Measurements from ENCODE around the gene ABCE1.

ABCE1 gene

DNA sequence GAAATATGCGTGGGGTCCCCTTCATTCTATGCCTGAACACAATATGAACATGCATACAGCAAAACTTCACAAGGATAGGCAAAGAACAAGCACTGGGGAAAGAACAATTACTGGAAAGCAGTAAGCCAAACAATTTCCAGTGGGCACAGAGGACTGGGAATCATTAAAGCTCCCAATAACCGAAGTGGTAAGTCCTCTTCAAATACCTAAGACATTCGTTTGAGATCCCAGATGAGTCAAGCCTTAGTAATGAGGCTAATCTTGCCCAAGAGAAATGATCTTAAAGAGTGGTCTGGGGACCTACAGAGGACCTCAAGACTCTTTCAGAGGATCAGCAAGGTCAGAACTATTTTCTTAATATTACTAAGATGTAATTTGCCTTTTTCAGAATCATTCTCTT is 28.8 kb upstream of the ABCE1 start:
- FAIRE-seq, result no peak
- TF ChIP-seq TAF1 (IDR thresholded peaks at IDR 0.05; ENCODE audit: low read depth, low read length) (no peak), POU2F2 (IDR thresholded peaks at IDR 0.05; ENCODE audit: low read depth, low read length) (no peak), POLR2A (IDR thresholded peaks at IDR 0.05; ENCODE audit: low read depth, low read length) (no peak), PAX5 (IDR thresholded peaks at IDR 0.05; ENCODE audit: insufficient read depth, low read length, severe bottlenecking) (no peak), SPI1 (IDR thresholded peaks at IDR 0.05; ENCODE audit: low read depth, low read length) (no peak), POLR2AphosphoS5 (IDR thresholded peaks at IDR 0.05; ENCODE audit: low read depth, low read length) (no peak)
- DNase-seq (ENCODE audit: insufficient read length, low spot score), result no peak

DNA sequence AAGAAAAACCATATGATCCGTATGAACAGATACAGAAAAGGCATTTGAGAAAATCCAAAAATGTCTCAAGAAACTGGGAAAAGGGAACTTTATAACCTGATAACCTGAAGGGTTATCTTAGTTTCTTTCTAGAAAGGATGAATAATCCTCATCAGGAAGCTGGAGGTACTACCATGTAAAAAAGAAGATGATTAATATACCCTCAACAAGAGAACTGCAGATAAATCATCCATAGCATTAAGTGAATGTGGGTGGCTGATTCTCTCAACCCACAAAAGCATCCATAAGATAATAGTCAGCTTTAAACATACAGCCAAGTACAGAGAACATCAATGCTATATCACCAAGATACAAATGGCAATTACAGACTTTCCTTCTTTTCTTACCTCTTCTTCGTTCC is 26.6 kb upstream of the ABCE1 start:
- FAIRE-seq (no peak), DNase-seq (ENCODE audit: insufficient read length, low spot score) (no peak)
- TF ChIP-seq SPI1 (IDR thresholded peaks at IDR 0.05; ENCODE audit: low read depth, low read length) (no peak), TAF1 (IDR thresholded peaks at IDR 0.05; ENCODE audit: low read depth, low read length) (no peak), PAX5 (IDR thresholded peaks at IDR 0.05; ENCODE audit: insufficient read depth, low read length, severe bottlenecking) (no peak)

DNA sequence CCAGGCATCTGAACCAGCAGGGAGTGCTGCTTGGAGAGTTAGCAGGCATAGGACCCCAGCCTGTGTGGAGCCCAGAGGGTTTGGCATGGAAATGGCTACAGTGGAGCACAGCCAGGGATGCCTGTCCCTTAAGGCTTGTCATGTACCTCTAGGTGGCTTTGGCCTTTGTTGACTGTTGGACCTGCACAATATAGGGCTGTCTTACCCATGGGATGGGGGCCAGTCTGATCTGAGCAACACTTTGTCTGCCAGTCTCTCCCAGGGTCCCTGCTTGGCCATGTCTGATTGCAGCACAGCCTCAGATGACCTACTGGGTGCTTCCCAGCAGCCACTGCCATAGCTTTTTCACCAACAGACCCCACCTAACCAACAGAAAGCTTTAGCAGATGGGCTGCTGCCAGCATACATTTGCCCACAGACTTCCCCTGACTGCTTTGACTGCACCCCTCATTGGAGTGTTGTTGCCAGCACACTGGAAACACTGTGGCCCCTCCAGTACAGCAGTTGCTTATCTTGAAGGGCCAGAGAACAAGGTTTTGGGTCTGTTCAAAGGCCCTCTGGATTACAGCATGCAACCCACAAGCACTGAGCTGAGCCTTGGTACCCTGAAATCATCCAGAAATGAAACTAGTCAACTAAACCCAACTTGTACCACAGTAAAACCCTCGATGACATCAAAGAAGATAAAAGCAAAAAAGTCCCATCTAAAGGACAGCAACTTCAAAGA is 22.2 kb upstream of the ABCE1 start:
- TF ChIP-seq SPI1 (IDR thresholded peaks at IDR 0.05; ENCODE audit: low read depth, low read length) (no peak), POLR2A (IDR thresholded peaks at IDR 0.05; ENCODE audit: low read depth, low read length) (no peak), POLR2AphosphoS5 (IDR thresholded peaks at IDR 0.05; ENCODE audit: low read depth, low read length) (no peak), TAF1 (IDR thresholded peaks at IDR 0.05; ENCODE audit: low read depth, low read length) (no peak), PAX5 (IDR thresholded peaks at IDR 0.05; ENCODE audit: insufficient read depth, low read length, severe bottlenecking) (no peak), POU2F2 (IDR thresholded peaks at IDR 0.05; ENCODE audit: low read depth, low read length) (no peak)
- FAIRE-seq, result no peak
- no peak for DNase-seq (ENCODE audit: insufficient read length, low spot score)

DNA sequence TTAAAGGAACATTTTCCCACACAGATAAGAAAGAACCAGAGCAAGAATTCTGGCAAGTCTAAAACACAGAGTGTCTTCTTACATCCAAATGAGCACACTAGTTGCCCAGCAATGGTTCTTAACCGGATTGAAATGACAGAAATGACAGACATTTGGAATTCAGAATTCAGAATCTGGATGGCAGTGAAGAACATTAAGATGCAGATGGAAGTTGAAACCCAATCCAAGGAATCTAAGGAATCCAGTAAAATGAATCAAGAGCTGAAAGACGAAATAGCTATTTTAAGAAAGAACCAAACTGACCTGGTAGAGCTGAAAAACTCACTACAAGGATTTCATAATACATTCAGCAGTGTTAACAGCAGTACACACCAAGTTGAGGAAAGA is 21.6 kb upstream of the ABCE1 start:
- DNase-seq (ENCODE audit: insufficient read length, low spot score) (no peak), FAIRE-seq (peak; percentile 23)
- TF ChIP-seq POLR2AphosphoS5 (IDR thresholded peaks at IDR 0.05; ENCODE audit: low read depth, low read length) (no peak), TAF1 (IDR thresholded peaks at IDR 0.05; ENCODE audit: low read depth, low read length) (no peak), SPI1 (IDR thresholded peaks at IDR 0.05; ENCODE audit: low read depth, low read length) (no peak), POLR2A (IDR thresholded peaks at IDR 0.05; ENCODE audit: low read depth, low read length) (no peak), POU2F2 (IDR thresholded peaks at IDR 0.05; ENCODE audit: low read depth, low read length) (no peak), PAX5 (IDR thresholded peaks at IDR 0.05; ENCODE audit: insufficient read depth, low read length, severe bottlenecking) (no peak)

DNA sequence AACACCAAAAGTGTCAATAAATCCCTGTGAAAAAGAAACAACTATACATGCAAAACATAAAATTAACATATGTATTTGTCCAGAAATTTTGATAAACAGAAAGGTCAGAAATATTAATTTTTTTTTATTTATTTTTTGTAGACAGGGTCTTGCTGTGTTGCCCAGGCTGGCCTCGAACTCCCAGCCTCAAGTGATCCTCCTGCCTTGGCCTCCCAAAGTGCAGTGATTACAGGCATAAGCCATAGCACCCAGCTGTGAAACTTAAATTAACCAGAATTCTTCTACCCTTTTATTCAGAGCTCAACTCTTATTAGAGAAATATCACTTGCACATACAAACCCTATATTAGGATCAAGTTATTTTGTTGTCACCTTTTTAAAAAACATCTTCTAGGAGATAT is 16.4 kb upstream of the ABCE1 start:
- FAIRE-seq (no peak), DNase-seq (ENCODE audit: insufficient read length, low spot score) (no peak)

DNA sequence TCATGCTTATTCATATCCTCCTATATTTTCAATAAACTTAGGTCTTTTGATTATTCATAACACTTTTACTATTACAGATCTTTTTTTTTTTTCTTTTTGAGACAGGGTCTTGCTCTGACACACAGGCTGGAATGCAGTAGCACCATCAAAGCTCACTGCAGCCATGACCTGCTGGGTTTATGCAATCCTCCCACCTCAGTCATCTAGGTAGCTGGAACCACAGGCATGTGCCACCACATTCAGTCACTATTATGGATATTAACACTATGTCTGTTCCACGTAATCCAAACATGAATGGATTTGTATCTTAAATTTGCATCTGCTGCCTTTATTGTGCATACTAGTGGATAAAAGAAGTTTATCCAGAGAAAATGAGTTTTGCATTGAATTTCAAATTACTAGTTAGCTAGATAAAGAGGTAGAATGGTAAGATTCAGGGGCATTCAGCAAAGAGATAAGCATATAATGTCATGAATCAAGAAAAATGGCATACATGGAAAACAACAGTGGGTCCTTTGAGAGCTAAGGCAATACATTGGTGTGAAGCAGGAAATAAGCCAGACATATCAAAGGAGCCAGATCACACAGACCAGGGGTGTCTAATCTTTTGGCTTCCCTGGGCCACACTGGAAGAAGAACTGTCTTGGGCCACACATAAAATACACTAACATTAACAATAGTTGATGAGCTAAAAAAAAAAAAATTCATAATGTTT is 14.1 kb upstream of the ABCE1 start:
- no peak for FAIRE-seq
- DNase-seq (ENCODE audit: insufficient read length, low spot score), result no peak

More for the DNA sequence above, 16.4 kb upstream of the ABCE1 start:
- TF ChIP-seq POLR2A (IDR thresholded peaks at IDR 0.05; ENCODE audit: low read depth, low read length) (no peak), POU2F2 (IDR thresholded peaks at IDR 0.05; ENCODE audit: low read depth, low read length) (no peak), POLR2AphosphoS5 (IDR thresholded peaks at IDR 0.05; ENCODE audit: low read depth, low read length) (no peak), TAF1 (IDR thresholded peaks at IDR 0.05; ENCODE audit: low read depth, low read length) (no peak), SPI1 (IDR thresholded peaks at IDR 0.05; ENCODE audit: low read depth, low read length) (no peak), PAX5 (IDR thresholded peaks at IDR 0.05; ENCODE audit: insufficient read depth, low read length, severe bottlenecking) (no peak)

DNA sequence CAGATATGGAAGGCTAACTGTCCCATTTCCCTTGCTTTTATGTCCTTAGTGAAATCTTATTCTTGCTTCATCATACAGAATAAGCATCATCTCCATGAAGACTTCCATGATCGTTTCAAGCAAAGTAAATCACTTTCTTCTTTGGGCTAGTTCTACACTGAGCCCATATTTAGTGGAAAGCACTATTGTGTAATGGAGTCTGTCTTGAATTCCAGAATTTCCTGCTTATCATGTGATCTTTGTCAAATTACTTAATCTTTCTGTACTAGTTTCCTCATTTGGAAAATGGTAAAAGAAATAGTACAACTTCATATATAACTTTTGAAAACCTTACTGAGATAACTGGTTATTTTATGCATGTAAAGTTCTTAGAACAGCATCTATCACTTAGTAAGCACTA is 7.7 kb upstream of the ABCE1 start:
- FAIRE-seq (no peak), DNase-seq (ENCODE audit: insufficient read length, low spot score) (no peak)
- TF ChIP-seq POLR2AphosphoS5 (IDR thresholded peaks at IDR 0.05; ENCODE audit: low read depth, low read length), result no peak
- TF ChIP-seq POU2F2 (IDR thresholded peaks at IDR 0.05; ENCODE audit: low read depth, low read length), result no peak
- TF ChIP-seq SPI1 (IDR thresholded peaks at IDR 0.05; ENCODE audit: low read depth, low read length), result no peak
- no peak for TF ChIP-seq TAF1 (IDR thresholded peaks at IDR 0.05; ENCODE audit: low read depth, low read length)
- no peak for TF ChIP-seq POLR2A (IDR thresholded peaks at IDR 0.05; ENCODE audit: low read depth, low read length)
- no peak for TF ChIP-seq PAX5 (IDR thresholded peaks at IDR 0.05; ENCODE audit: insufficient read depth, low read length, severe bottlenecking)

More for the DNA sequence above, 14.1 kb upstream of the ABCE1 start:
- TF ChIP-seq PAX5 (IDR thresholded peaks at IDR 0.05; ENCODE audit: insufficient read depth, low read length, severe bottlenecking) (no peak), POLR2AphosphoS5 (IDR thresholded peaks at IDR 0.05; ENCODE audit: low read depth, low read length) (no peak), SPI1 (IDR thresholded peaks at IDR 0.05; ENCODE audit: low read depth, low read length) (no peak), POLR2A (IDR thresholded peaks at IDR 0.05; ENCODE audit: low read depth, low read length) (no peak), POU2F2 (IDR thresholded peaks at IDR 0.05; ENCODE audit: low read depth, low read length) (no peak), TAF1 (IDR thresholded peaks at IDR 0.05; ENCODE audit: low read depth, low read length) (no peak)

DNA sequence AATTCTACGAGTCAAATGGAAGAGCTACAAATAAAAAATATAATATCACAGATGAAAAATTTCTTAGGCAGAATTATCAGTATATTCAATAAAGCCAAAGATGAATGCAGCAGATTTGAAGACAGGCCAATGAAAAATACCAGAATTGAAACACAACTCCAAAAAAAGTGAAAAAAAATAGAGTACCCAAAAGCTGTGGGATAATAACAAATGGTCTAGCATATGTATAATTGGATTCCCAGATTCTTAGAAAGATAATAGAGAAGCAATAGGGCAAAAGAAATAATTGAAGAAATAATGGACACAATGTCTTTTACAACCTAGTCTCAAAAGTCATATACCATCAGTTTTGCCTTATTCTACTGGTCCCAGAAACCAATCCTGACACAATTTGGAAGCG is 4.5 kb upstream of the ABCE1 start:
- no peak for TF ChIP-seq PAX5 (IDR thresholded peaks at IDR 0.05; ENCODE audit: insufficient read depth, low read length, severe bottlenecking)
- no peak for TF ChIP-seq POLR2A (IDR thresholded peaks at IDR 0.05; ENCODE audit: low read depth, low read length)
- TF ChIP-seq TAF1 (IDR thresholded peaks at IDR 0.05; ENCODE audit: low read depth, low read length), result no peak
- TF ChIP-seq POLR2AphosphoS5 (IDR thresholded peaks at IDR 0.05; ENCODE audit: low read depth, low read length), result no peak
- TF ChIP-seq POU2F2 (IDR thresholded peaks at IDR 0.05; ENCODE audit: low read depth, low read length), result no peak
- DNase-seq (ENCODE audit: insufficient read length, low spot score) (no peak), FAIRE-seq (no peak)

DNA sequence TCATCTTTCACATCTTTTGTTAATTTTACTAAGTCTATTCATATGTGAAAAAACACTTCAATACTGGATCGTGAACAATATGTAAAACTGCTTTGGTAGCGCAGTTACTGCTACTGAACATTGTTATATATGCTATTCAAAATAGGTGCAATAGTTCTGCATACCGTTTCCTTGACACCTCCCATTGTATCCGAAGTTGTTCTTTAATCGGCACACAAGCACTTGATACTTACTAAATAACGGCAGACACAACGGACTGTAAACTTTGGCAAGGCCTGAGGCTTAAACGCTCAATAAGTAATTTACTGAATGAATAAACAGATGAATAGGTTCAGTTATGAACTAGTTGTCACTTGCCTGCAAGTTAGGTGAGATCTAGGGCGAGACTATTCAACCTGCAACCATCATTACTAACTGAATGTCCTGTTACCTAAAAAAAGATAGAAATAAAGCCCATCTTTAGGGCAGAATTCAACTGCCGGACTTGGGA is 735 bp upstream of the ABCE1 start:
- TF ChIP-seq POU2F2 (IDR thresholded peaks at IDR 0.05; ENCODE audit: low read depth, low read length), result no peak
- no peak for TF ChIP-seq TAF1 (IDR thresholded peaks at IDR 0.05; ENCODE audit: low read depth, low read length)
- no peak for TF ChIP-seq POLR2AphosphoS5 (IDR thresholded peaks at IDR 0.05; ENCODE audit: low read depth, low read length)
- TF ChIP-seq PAX5 (IDR thresholded peaks at IDR 0.05; ENCODE audit: insufficient read depth, low read length, severe bottlenecking), result no peak
- no peak for TF ChIP-seq SPI1 (IDR thresholded peaks at IDR 0.05; ENCODE audit: low read depth, low read length)
- TF ChIP-seq POLR2A (IDR thresholded peaks at IDR 0.05; ENCODE audit: low read depth, low read length), result no peak
- DNase-seq (ENCODE audit: insufficient read length, low spot score), result no peak
- FAIRE-seq, result no peak
